IPS-NIHi11 (cell line): ENCODE results near the gene CNMD.
"Not testable (repeated sequence)": the region's sequence is repeated elsewhere in the genome, so short reads cannot be mapped to it uniquely, and the experiment has no call there.

ENCODE experiments used
- DNase-seq: peaks from one replicate; pipeline ENCODE4 v3.0.0; 2012; ENCODE audit warnings: mixed read lengths, low spot score

CNMD gene

GRCh38 chr13:52686376-52686775, 53.2 kb downstream of the CNMD start:
- no peak for DNase-seq

- not testable (repeated sequence) for DNase-seq
Observed at GRCh38 chr13:52685806-52686205, 53.8 kb downstream of the CNMD start.

- DNase-seq: no peak
Observed at GRCh38 chr13:52677823-52678222, 61.8 kb downstream of the CNMD start.

- DNase-seq: no peak
Observed at GRCh38 chr13:52673465-52673864, 66.2 kb downstream of the CNMD start.

- no peak for DNase-seq
Observed at GRCh38 chr13:52670726-52671125, 68.9 kb downstream of the CNMD start.

GRCh38 chr13:52669677-52670076, 69.9 kb downstream of the CNMD start:
- no peak for DNase-seq

GRCh38 chr13:52665325-52665724, 74.3 kb downstream of the CNMD start:
- DNase-seq: peak; percentile 18

GRCh38 chr13:52664272-52664671, 75.3 kb downstream of the CNMD start:
- DNase-seq: no peak

GRCh38 chr13:52659340-52659739, 80.3 kb downstream of the CNMD start:
- no peak for DNase-seq
